OCI-LY7 (cell line): ENCODE results near the gene MPV17L2. TPM values are rescaled to one million over a fixed set of nuclear protein-coding genes. Genes with fewer than 3 reads are reported as not detected.

Experiments
- BruUV-seq: library from RNA; stranded (reverse); fragments of 400-500 nt; replicated peaks from 2 replicates; lab custom pipeline; 2021; lab: Mats Ljungman, UMichigan
- CTCF ChIA-PET: fragments of 300-600 bp; sonication (Branson Sonifier 250); formaldehyde crosslinking; loops from one replicate; lab custom pipeline; 2022; ENCODE audit warnings: antibody characterized with exemption; ENCODE audit not compliant: unreplicated experiment; lab: Charles Lee
- POLR2A ChIA-PET: fragments of 300-600 bp; sonication (Branson Sonifier 250); formaldehyde crosslinking; loops from one replicate; lab custom pipeline; 2022; ENCODE audit warnings: antibody characterized with exemption; lab: Charles Lee
- DNase-seq: peaks from one replicate; pipeline ENCODE4 v3.0.0-alpha.2; 2015; ENCODE audit warnings: low spot score
- H2AFZ ChIP-seq: fragments of 200-600 bp; sonication (generic), shearing (Covaris generic); 2 replicates; pipeline ENCODE4 v1.6.1; 2014; ENCODE audit warnings: mild to moderate bottlenecking, antibody characterized with exemption, low read length, moderate library complexity
- H3K27ac ChIP-seq: fragments of 200-600 bp; sonication (generic); 2 replicates; pipeline ENCODE4 v1.5.1; 2014; ENCODE audit warnings: mixed run types, low read depth, mild to moderate bottlenecking, moderate library complexity, low read length, inconsistent platforms; ENCODE audit not compliant: poor library complexity, severe bottlenecking
- H3K36me3 ChIP-seq: fragments of 200-600 bp; sonication (generic); 2 replicates; pipeline ENCODE4 v1.6.1; 2014; ENCODE audit warnings: mild to moderate bottlenecking, antibody characterized with exemption, low read length, moderate library complexity, mixed read lengths; ENCODE audit not compliant: insufficient read depth
- H3K4me1 ChIP-seq: fragments of 200-600 bp; sonication (generic); 2 replicates; pipeline ENCODE4 v1.5.1; 2014; ENCODE audit warnings: mild to moderate bottlenecking, low read length; ENCODE audit not compliant: insufficient read depth, poor library complexity, severe bottlenecking
- H3K4me2 ChIP-seq: fragments of 200-600 bp; sonication (generic); 2 replicates; pipeline ENCODE4 v1.6.1; 2014; ENCODE audit warnings: mild to moderate bottlenecking, low read length
- H3K4me3 ChIP-seq: fragments of 200-600 bp; sonication (generic); 2 replicates; pipeline ENCODE4 v1.5.1; 2014; ENCODE audit warnings: mild to moderate bottlenecking, low read depth, low read length; ENCODE audit not compliant: poor library complexity, severe bottlenecking
- H3K79me2 ChIP-seq: fragments of 200-600 bp; sonication (generic); 2 replicates; pipeline ENCODE4 v1.6.1; 2016; ENCODE audit warnings: low read depth, mild to moderate bottlenecking, low read length, moderate library complexity, mixed read lengths; ENCODE audit not compliant: insufficient read depth
- H3K9me2 ChIP-seq: fragments of 200-600 bp; sonication (generic); 2 replicates; pipeline ENCODE4 v1.6.1; 2016; ENCODE audit warnings: mild to moderate bottlenecking, low read length, mixed read lengths; ENCODE audit not compliant: insufficient read depth
- H3K9me3 ChIP-seq: fragments of 200-600 bp; sonication (generic); 2 replicates; pipeline ENCODE4 v1.6.1; 2014; ENCODE audit warnings: mild to moderate bottlenecking, mixed run types, low read length, mixed read lengths
- H4K20me1 ChIP-seq: fragments of 200-600 bp; sonication (generic); 2 replicates; pipeline ENCODE4 v1.6.1; 2014; ENCODE audit warnings: mild to moderate bottlenecking, antibody characterized with exemption, low read length, moderate library complexity, mixed read lengths; ENCODE audit not compliant: insufficient read depth
- EZH2phosphoT487 ChIP-seq: fragments of 200-600 bp; sonication (generic); IDR thresholded peaks from 2 replicates; pipeline ENCODE4 v1.6.1; 2018; ENCODE audit warnings: low read depth, borderline replicate concordance, mild to moderate bottlenecking, mixed run types, antibody characterized with exemption, low read length, moderate library complexity, mixed read lengths
- intact Hi-C: fragments of 100-400 bp; cut with micrococcal nuclease; formaldehyde crosslinking; loops from one replicate; pipeline ENCODE4 v1.10.0; 2022; ENCODE audit not compliant: unreplicated experiment
- total RNA-seq, 2 experiments: library from RNA; depleted of rRNA in 1 of 2; stranded (reverse); fragments of >200 nt in 1 of 2; shearing (Covaris generic) in 1 of 2; gene quantifications; 2 replicates each; pipeline ENCODE4 v1.2.3, GENCODE V29; 2014 to 2022
- TF ChIP-seq, protein P1 (sequence below): fragments of 200-600 bp; sonication (generic); conservative IDR thresholded peaks from 2 replicates; pipeline ENCODE4 v1.5.1; 2014; ENCODE audit warnings: mild to moderate bottlenecking, antibody characterized with exemption, low read length, moderate library complexity, mixed read lengths

Gene MPV17L2
- total RNA-seq, 2 experiments from 2014 or later = 22.6 to 23.7 TPM

GRCh38 chr19:18224525-18225354 is 31.7 kb downstream of the MPV17L2 start:
- H3K4me1 ChIP-seq = peaks cover 44% of the 10 kb centered on the region
- intact Hi-C loops = no loop called here
- H3K27ac ChIP-seq = no peak overlapping the region
- no peaks in the 10 kb centered on the region for H3K9me2 ChIP-seq
- POLR2A ChIA-PET = interaction anchor here (0.7 to 1.2 kb wide), 5 partner anchors 20 to 57 kb away, joined by 3 to 6 read pairs (median 3); partner anchors contain the start of gene JUND
- H2AFZ ChIP-seq = peak overlapping the region; percentile 86; the same call in 1 of the 2 replicates
- H3K79me2 ChIP-seq = no peaks in the 10 kb centered on the region
- peak overlapping the region; percentile 75 for H3K4me2 ChIP-seq
- H3K36me3 ChIP-seq = no peaks in the 10 kb centered on the region
- H3K4me3 ChIP-seq = peak overlapping the region; percentile 66
- no peaks in the 10 kb centered on the region for H4K20me1 ChIP-seq
- TF ChIP-seq EZH2phosphoT487 = no peak
- TF ChIP-seq, protein P1, sequence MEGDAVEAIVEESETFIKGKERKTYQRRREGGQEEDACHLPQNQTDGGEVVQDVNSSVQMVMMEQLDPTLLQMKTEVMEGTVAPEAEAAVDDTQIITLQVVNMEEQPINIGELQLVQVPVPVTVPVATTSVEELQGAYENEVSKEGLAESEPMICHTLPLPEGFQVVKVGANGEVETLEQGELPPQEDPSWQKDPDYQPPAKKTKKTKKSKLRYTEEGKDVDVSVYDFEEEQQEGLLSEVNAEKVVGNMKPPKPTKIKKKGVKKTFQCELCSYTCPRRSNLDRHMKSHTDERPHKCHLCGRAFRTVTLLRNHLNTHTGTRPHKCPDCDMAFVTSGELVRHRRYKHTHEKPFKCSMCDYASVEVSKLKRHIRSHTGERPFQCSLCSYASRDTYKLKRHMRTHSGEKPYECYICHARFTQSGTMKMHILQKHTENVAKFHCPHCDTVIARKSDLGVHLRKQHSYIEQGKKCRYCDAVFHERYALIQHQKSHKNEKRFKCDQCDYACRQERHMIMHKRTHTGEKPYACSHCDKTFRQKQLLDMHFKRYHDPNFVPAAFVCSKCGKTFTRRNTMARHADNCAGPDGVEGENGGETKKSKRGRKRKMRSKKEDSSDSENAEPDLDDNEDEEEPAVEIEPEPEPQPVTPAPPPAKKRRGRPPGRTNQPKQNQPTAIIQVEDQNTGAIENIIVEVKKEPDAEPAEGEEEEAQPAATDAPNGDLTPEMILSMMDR = no peak
- no TSS peak for BruUV-seq
- CTCF ChIA-PET = interaction anchor here (1.0 kb wide), 1 partner anchor 30 kb away, joined by 5 read pairs; no protein-coding TSS in a partner anchor
- no peaks in the 10 kb centered on the region for H3K9me3 ChIP-seq
- DNase-seq = peak; percentile 93

GRCh38 chr19:18225355-18225701 is 32.3 kb downstream of the MPV17L2 start:
- Histone ChIP-seq H3K4me3 (no peak overlapping the region), H2AFZ (no peak overlapping the region), H3K4me1 (peaks cover 44% of the 10 kb centered on the region), H4K20me1 (no peaks in the 10 kb centered on the region), H3K4me2 (peak overlapping the region; percentile 75; the same call in 1 of the 2 replicates), H3K27ac (no peak overlapping the region), H3K9me2 (no peaks in the 10 kb centered on the region), H3K9me3 (no peaks in the 10 kb centered on the region), H3K79me2 (no peaks in the 10 kb centered on the region), H3K36me3 (no peaks in the 10 kb centered on the region)
- DNase-seq = no peak
- CTCF ChIA-PET = no interaction called here
- no TSS peak for BruUV-seq
- POLR2A ChIA-PET = interaction anchor here (0.6 kb wide), 1 partner anchor 112 kb away, joined by 3 read pairs; no protein-coding TSS in a partner anchor
- TF ChIP-seq, protein P1 = no peak
- no peak for TF ChIP-seq EZH2phosphoT487
- intact Hi-C loops = no loop called here
